ENCODE measurements around the gene PRKD1.

Gene PRKD1

GRCh38 chr14:29759521-29760340 lies 167.9 kb downstream of the PRKD1 start:
- Mint-ChIP-seq H3K27ac (no peak overlapping the region), H3K36me3 (no peaks in the 10 kb centered on the region), H3K4me1 (peaks cover 13% of the 10 kb centered on the region), H3K9me3 (peaks cover 6% of the 10 kb centered on the region), H3K27me3 (no peaks in the 10 kb centered on the region), H3K4me3 (no peak overlapping the region)
- ATAC-seq, result peak; percentile 62

DNA sequence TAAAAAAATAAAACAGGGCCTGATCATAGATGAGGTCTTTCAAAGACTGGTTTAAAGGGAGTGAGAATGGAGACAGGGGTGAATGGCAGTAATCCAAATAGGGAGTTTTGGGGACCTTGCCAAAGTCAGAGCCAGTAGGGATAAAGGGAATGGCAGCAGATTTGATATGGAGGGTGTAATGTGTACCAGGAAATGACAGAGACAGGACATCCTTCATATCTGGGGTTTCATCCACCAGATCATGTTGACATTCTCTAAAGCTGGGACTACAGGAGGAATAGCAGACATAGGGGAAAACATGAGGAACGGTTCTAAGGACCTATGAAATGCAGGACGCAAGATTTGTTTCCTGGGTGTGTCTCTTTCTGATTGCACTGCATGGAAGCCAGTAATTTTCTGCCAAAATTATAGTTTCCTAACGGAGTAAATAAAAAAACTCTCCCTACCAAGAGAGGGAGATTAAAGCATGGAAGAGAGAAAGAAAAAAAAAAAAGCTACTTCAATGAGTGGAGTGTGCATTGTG lies 169.9 kb downstream of the PRKD1 start:
- Mint-ChIP-seq H3K27me3 (no peaks in the 10 kb centered on the region), H3K4me1 (peaks cover 13% of the 10 kb centered on the region), H3K4me3 (no peak overlapping the region), H3K27ac (peak overlapping the region; percentile 14), H3K9me3 (no peaks in the 10 kb centered on the region), H3K36me3 (no peaks in the 10 kb centered on the region)
- no peak for ATAC-seq

DNA sequence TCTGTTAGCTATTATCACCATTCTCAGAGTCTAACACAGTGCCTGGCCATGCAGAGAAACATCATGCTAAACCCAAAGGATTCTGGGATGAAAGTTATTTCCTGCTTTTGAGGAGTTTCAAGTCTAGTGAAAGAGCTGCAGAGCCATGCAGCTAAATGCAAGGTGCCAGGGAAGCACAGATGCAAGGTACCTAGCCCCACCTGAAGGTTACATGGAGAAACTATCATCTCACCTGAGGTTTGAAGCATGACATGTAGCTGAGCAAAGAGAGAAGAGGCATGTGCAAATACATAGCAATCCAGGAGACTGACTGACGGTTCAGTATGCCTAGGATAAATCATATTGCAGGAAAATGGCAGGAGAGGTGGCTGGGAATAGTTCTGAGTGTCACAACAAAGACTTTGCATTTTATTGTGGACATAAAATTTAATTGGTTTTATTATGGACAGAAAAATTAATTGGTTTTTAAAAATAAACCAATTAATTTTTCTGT lies 170.4 kb downstream of the PRKD1 start:
- Mint-ChIP-seq H3K27ac (no peak overlapping the region), H3K4me3 (no peak overlapping the region), H3K36me3 (no peaks in the 10 kb centered on the region), H3K4me1 (peaks cover 13% of the 10 kb centered on the region), H3K9me3 (no peaks in the 10 kb centered on the region), H3K27me3 (no peaks in the 10 kb centered on the region)
- no peak for ATAC-seq

DNA sequence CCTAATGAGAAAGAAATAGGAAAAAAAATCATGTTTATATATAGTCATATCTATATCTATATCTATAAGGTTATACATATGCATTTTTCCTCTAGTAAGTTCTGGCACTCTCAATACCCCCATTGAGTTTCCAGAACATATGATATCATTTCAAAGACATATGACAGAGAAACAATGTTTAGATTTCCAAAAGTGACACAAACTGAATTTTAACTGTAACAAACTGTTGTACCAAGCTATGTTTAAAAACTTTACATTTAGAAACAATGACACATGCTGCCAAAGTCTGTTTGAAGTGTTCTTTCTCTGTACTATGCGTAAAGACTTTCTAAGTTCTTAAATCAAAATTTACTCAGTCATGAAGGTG lies 171.6 kb downstream of the PRKD1 start:
- H3K4me1 Mint-ChIP-seq, result peaks cover 13% of the 10 kb centered on the region
- no peaks in the 10 kb centered on the region for H3K36me3 Mint-ChIP-seq
- no peak for ATAC-seq
- no peak overlapping the region for H3K4me3 Mint-ChIP-seq
- H3K27ac Mint-ChIP-seq, result no peak overlapping the region
- H3K27me3 Mint-ChIP-seq, result no peaks in the 10 kb centered on the region
- H3K9me3 Mint-ChIP-seq, result peaks cover 3% of the 10 kb centered on the region

GRCh38 chr14:29755311-29756018 lies 172.2 kb downstream of the PRKD1 start:
- peaks cover 13% of the 10 kb centered on the region for H3K4me1 Mint-ChIP-seq
- H3K27me3 Mint-ChIP-seq, result no peaks in the 10 kb centered on the region
- no peaks in the 10 kb centered on the region for H3K36me3 Mint-ChIP-seq
- no peak for ATAC-seq
- no peak overlapping the region for H3K27ac Mint-ChIP-seq
- H3K9me3 Mint-ChIP-seq, result peaks cover 3% of the 10 kb centered on the region
- H3K4me3 Mint-ChIP-seq, result no peak overlapping the region

GRCh38 chr14:29754134-29754533 lies 173.5 kb downstream of the PRKD1 start:
- H3K9me3 Mint-ChIP-seq, result peaks cover 3% of the 10 kb centered on the region
- H3K27ac Mint-ChIP-seq, result no peak overlapping the region
- H3K4me1 Mint-ChIP-seq, result peaks cover 13% of the 10 kb centered on the region
- H3K4me3 Mint-ChIP-seq, result no peak overlapping the region
- H3K36me3 Mint-ChIP-seq, result no peaks in the 10 kb centered on the region
- ATAC-seq, result no peak
- no peaks in the 10 kb centered on the region for H3K27me3 Mint-ChIP-seq

DNA sequence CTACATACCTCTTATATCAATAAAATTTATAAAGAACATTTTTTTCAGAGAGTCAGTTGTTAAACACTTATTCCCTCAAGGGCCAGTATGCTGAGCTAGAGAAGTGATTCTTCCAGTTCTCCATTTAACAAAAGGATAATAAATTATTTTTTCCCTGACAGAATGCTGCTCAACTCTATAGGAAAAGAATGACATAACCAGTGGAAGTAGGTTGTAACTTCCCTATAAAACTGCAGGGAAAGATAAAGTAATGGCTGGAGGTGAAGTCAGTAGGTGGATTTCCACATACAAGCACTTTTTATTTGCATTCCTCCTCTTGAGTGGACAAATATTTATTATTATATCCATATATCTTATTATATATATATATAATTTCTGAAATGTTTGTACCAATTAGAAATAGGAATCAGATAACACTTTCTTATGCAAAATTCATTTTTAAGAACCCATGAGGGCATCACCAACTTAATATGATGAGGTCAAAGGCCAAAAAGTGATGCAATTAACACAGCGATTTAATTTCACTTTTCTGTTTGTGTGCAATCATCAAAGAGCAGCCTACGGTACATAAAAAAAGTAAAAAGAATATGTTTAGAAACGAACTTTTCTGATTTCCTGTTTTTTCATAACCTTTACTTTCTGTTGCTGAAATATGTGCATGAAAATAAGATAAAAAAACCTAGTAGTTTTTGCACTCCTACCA lies 175.3 kb downstream of the PRKD1 start:
- Mint-ChIP-seq H3K9me3 (peaks cover 3% of the 10 kb centered on the region), H3K27ac (no peak overlapping the region), H3K27me3 (no peaks in the 10 kb centered on the region), H3K4me3 (no peak overlapping the region), H3K4me1 (peaks cover 4% of the 10 kb centered on the region), H3K36me3 (no peaks in the 10 kb centered on the region)
- ATAC-seq, result no peak

DNA sequence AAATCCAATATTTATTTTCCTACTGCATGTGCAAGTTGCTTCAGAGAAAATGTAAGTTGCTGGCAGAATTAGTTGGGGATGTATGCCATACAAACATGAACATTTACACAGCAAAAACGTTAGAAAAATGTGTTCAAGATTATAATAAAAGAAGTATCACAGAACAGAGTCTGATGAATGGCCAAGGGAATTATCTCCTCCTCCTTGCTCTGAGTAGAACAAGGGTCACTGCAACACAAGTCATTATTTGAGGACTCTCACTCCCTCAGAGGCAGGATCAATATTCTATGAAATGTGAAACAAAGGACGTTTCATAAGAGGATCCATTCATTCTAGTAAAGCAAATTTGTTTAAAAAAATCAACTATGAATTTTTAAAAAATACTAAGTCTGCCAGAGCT lies 177.8 kb downstream of the PRKD1 start:
- Mint-ChIP-seq H3K9me3 (peaks cover 3% of the 10 kb centered on the region), H3K4me3 (no peak overlapping the region), H3K4me1 (no peaks in the 10 kb centered on the region), H3K36me3 (no peaks in the 10 kb centered on the region), H3K27me3 (no peaks in the 10 kb centered on the region), H3K27ac (no peak overlapping the region)
- no peak for ATAC-seq

GRCh38 chr14:29749327-29749726 lies 178.3 kb downstream of the PRKD1 start:
- H3K36me3 Mint-ChIP-seq, result no peaks in the 10 kb centered on the region
- no peak for ATAC-seq
- peaks cover 3% of the 10 kb centered on the region for H3K9me3 Mint-ChIP-seq
- no peak overlapping the region for H3K4me3 Mint-ChIP-seq
- no peak overlapping the region for H3K27ac Mint-ChIP-seq
- no peaks in the 10 kb centered on the region for H3K27me3 Mint-ChIP-seq
- no peaks in the 10 kb centered on the region for H3K4me1 Mint-ChIP-seq

DNA sequence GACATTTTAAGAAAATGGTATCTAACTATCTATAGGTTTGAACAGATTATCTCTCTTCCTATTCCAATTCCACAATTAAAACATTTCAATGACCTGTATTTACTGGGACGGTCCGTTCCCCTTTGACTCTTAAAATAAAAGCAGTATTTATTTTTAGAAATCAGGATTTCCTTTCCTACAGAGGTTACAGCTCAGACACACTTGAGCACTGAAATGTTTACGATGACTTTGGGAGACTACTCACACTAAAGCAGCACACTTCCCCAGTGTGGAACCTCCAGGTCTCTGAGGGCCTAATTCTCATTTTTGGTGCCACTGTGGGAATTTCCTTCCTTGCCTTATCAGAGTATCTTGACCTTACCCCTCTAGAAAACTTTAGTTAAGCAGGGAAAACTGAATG lies 181.8 kb downstream of the PRKD1 start:
- H3K4me1 Mint-ChIP-seq, result no peaks in the 10 kb centered on the region
- no peaks in the 10 kb centered on the region for H3K27me3 Mint-ChIP-seq
- ATAC-seq, result no peak
- H3K4me3 Mint-ChIP-seq, result no peak overlapping the region
- no peak overlapping the region for H3K27ac Mint-ChIP-seq
- H3K9me3 Mint-ChIP-seq, result no peaks in the 10 kb centered on the region
- H3K36me3 Mint-ChIP-seq, result no peaks in the 10 kb centered on the region

GRCh38 chr14:29743531-29743930 lies 184.1 kb downstream of the PRKD1 start:
- Mint-ChIP-seq H3K27ac (no peak overlapping the region), H3K9me3 (no peaks in the 10 kb centered on the region), H3K36me3 (no peaks in the 10 kb centered on the region), H3K4me1 (no peaks in the 10 kb centered on the region), H3K4me3 (no peak overlapping the region), H3K27me3 (no peaks in the 10 kb centered on the region)
- no peak for ATAC-seq

- H3K27me3 Mint-ChIP-seq, result no peaks in the 10 kb centered on the region
Measured at GRCh38 chr14:29741909-29742401, 185.7 kb downstream of the PRKD1 start.

GRCh38 chr14:29740491-29740890 lies 187.2 kb downstream of the PRKD1 start:
- H3K27me3 Mint-ChIP-seq, result no peaks in the 10 kb centered on the region
- ATAC-seq, result no peak
- no peaks in the 10 kb centered on the region for H3K36me3 Mint-ChIP-seq
- H3K9me3 Mint-ChIP-seq, result no peaks in the 10 kb centered on the region
- no peak overlapping the region for H3K4me3 Mint-ChIP-seq
- H3K4me1 Mint-ChIP-seq, result peaks cover 7% of the 10 kb centered on the region
- no peak overlapping the region for H3K27ac Mint-ChIP-seq

More at GRCh38 chr14:29741909-29742401, 185.7 kb downstream of the PRKD1 start:
- Mint-ChIP-seq H3K9me3 (no peaks in the 10 kb centered on the region), H3K27ac (no peak overlapping the region), H3K4me1 (peaks cover 7% of the 10 kb centered on the region), H3K4me3 (no peak overlapping the region), H3K36me3 (no peaks in the 10 kb centered on the region)
- ATAC-seq, result no peak

GRCh38 chr14:29738950-29739349 lies 188.7 kb downstream of the PRKD1 start:
- no peak for ATAC-seq
- peaks cover 7% of the 10 kb centered on the region for H3K4me1 Mint-ChIP-seq

GRCh38 chr14:29738056-29738455 lies 189.6 kb downstream of the PRKD1 start:
- H3K4me1 Mint-ChIP-seq, result peaks cover 7% of the 10 kb centered on the region
- ATAC-seq, result no peak
- H3K4me3 Mint-ChIP-seq, result no peak overlapping the region
- H3K27me3 Mint-ChIP-seq, result no peaks in the 10 kb centered on the region
- H3K27ac Mint-ChIP-seq, result no peak overlapping the region
- H3K9me3 Mint-ChIP-seq, result no peaks in the 10 kb centered on the region
- no peaks in the 10 kb centered on the region for H3K36me3 Mint-ChIP-seq

More at GRCh38 chr14:29738950-29739349, 188.7 kb downstream of the PRKD1 start:
- no peak overlapping the region for H3K4me3 Mint-ChIP-seq
- H3K27me3 Mint-ChIP-seq, result no peaks in the 10 kb centered on the region
- H3K27ac Mint-ChIP-seq, result peak overlapping the region; percentile 31
- no peaks in the 10 kb centered on the region for H3K36me3 Mint-ChIP-seq
- H3K9me3 Mint-ChIP-seq, result no peaks in the 10 kb centered on the region

Measured in stimulated activated memory B cell treated with anti-CD40 and anti-IgM and Interleukin-4, amounts not matched to agents 10 μg/mL and 1 μg/mL and 100 μg/mL, for 72 hours (primary cell).